Measurements from ENCODE around the gene CCDC47. TPM values are rescaled to one million over a fixed set of nuclear protein-coding genes. Genes with fewer than 3 reads are reported as not detected.

Gene CCDC47
- total RNA-seq, 5 donors from 2014 or later (not counting 1 experiment from before 2014, with no cell fraction given): 25.4 to 37.0 (median 33.0) TPM

GRCh38 chr17:63704836-63705235 is 68.6 kb downstream of the CCDC47 start:
- Histone ChIP-seq H3K9me3 (no peaks in the 10 kb centered on the region), H3K36me3 (ENCODE audit: control insufficient read depth in 2 of 2, extremely low read depth in 1 of 2, insufficient read depth in 1 of 2, low read length in 1 of 2) (peaks cover 7 to 19% of the 10 kb centered on the region in 2 donors), H3K27ac (ENCODE audit: low read length) (peak overlapping the region; percentile 6), H3K4me3 (ENCODE audit: control insufficient read depth in 1 of 2, extremely low read depth in 1 of 2, low read length in 1 of 2) (no peak overlapping the region), H3K4me1 (ENCODE audit: control insufficient read depth in 1 of 2, extremely low read depth in 1 of 2, insufficient read depth in 2 of 2, low read length in 2 of 2) (peaks cover 55 to 88% of the 10 kb centered on the region in 2 experiments), H3K27me3 (replicated peaks in 1 of 2; ENCODE audit: control insufficient read depth in 2 of 2, extremely low read depth in 1 of 2, insufficient read depth in 2 of 2, low read length in 1 of 2) (no peaks in the 10 kb centered on the region)
- ChIA-PET POLR2A (no interaction called here), CTCF (no interaction called here)
- peak overlapping the region in 2 of 3 donors; percentile 64 to 88 for H3K4me3 Mint-ChIP-seq
- ATAC-seq (replicated peaks in 1 of 4) (no peak), DNase-seq (no peak)
- H3K27me3 Mint-ChIP-seq: no peaks in the 10 kb centered on the region
- WGBS (ENCODE audit: insufficient coverage): 85% methylated on average over 9 of the region's 9 CpGs
- H3K4me1 Mint-ChIP-seq: peaks cover 78 to 82% (median 80%) of the 10 kb centered on the region in 3 donors
- no peaks in the 10 kb centered on the region for H3K9me3 Mint-ChIP-seq
- H3K27ac Mint-ChIP-seq: peak overlapping the region; percentile 92 to 97
- peaks cover 23% of the 10 kb centered on the region for H3K36me3 Mint-ChIP-seq

DNA sequence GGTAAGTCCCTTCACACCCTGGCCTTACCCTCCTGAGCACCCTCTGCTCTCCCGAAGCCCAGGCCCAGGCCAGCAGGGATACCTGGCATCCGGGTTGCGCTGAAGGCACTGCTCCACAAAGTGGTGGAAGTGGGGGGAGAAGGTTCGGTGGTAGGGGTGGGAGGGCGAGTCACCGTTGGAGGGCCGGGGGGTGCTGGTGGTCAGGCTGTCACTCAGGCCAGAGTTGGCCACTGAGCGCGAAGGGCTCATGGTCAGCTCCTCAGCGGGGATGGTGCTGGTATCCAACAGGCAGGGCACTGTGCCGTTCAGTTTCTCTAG is 69.2 kb downstream of the CCDC47 start:
- POLR2A ChIA-PET: no interaction called here
- Histone ChIP-seq H3K9me3 (no peaks in the 10 kb centered on the region), H3K27ac (ENCODE audit: low read length) (peak overlapping the region; percentile 14), H3K27me3 (replicated peaks in 1 of 2; ENCODE audit: control insufficient read depth in 2 of 2, extremely low read depth in 1 of 2, insufficient read depth in 2 of 2, low read length in 1 of 2) (no peaks in the 10 kb centered on the region), H3K36me3 (ENCODE audit: control insufficient read depth in 2 of 2, extremely low read depth in 1 of 2, insufficient read depth in 1 of 2, low read length in 1 of 2) (peaks cover 7 to 15% of the 10 kb centered on the region in 2 donors), H3K4me3 (ENCODE audit: control insufficient read depth in 1 of 2, extremely low read depth in 1 of 2, low read length in 1 of 2) (no peak overlapping the region), H3K4me1 (ENCODE audit: control insufficient read depth in 1 of 2, extremely low read depth in 1 of 2, insufficient read depth in 2 of 2, low read length in 2 of 2) (peaks cover 49 to 86% of the 10 kb centered on the region in 2 experiments)
- peak overlapping the region in 2 of 3 donors; percentile 88 to 93 for H3K4me3 Mint-ChIP-seq
- H3K27ac Mint-ChIP-seq: peak overlapping the region; percentile 97 to 99
- ATAC-seq (replicated peaks in 1 of 4) (no peak), DNase-seq (no peak)
- CTCF ChIA-PET: interaction anchor here in 1 of 2 donors (0.6 to 1.1 kb wide), 2 partner anchors 17 to 69 kb away, joined by 3 to 4 read pairs; partner anchors contain the start of gene CCDC47
- H3K4me1 Mint-ChIP-seq: peaks cover 72 to 76% (median 73%) of the 10 kb centered on the region in 3 donors
- H3K27me3 Mint-ChIP-seq: no peaks in the 10 kb centered on the region
- peaks cover 20% of the 10 kb centered on the region for H3K36me3 Mint-ChIP-seq
- no peaks in the 10 kb centered on the region for H3K9me3 Mint-ChIP-seq
- WGBS (ENCODE audit: insufficient coverage): 75% methylated on average over 2 of the region's 11 CpGs

GRCh38 chr17:63703556-63704258 is 69.7 kb downstream of the CCDC47 start:
- H3K9me3 Mint-ChIP-seq: no peaks in the 10 kb centered on the region
- ATAC-seq (replicated peaks in 1 of 4): no peak
- 89% methylated on average over 8 of the region's 16 CpGs for WGBS (ENCODE audit: insufficient coverage)

GRCh38 chr17:63703029-63703428 is 70.4 kb downstream of the CCDC47 start:
- CTCF ChIA-PET: interaction anchor here (0.6 to 3.4 kb wide), 5 partner anchors 8 to 132 kb away, joined by 3 to 20 read pairs (median 5); partner anchors contain the start of gene CCDC47 (in 1 of the 2)
- Mint-ChIP-seq H3K4me1 (peaks cover 60 to 64% (median 64%) of the 10 kb centered on the region in 3 donors), H3K36me3 (peaks cover 19% of the 10 kb centered on the region), H3K27ac (peak overlapping the region; percentile 97 to 99), H3K4me3 (peak overlapping the region; percentile 88 to 93 (median 93)), H3K9me3 (no peaks in the 10 kb centered on the region), H3K27me3 (no peaks in the 10 kb centered on the region)
- Histone ChIP-seq H3K4me3 (ENCODE audit: control insufficient read depth in 1 of 2, extremely low read depth in 1 of 2, low read length in 1 of 2) (peak overlapping the region; percentile 86 to 91), H3K4me1 (ENCODE audit: control insufficient read depth in 1 of 2, extremely low read depth in 1 of 2, insufficient read depth in 2 of 2, low read length in 2 of 2) (peaks cover 43 to 79% of the 10 kb centered on the region in 2 experiments), H3K36me3 (ENCODE audit: control insufficient read depth in 2 of 2, extremely low read depth in 1 of 2, insufficient read depth in 1 of 2, low read length in 1 of 2) (peaks cover 7 to 26% of the 10 kb centered on the region in 2 donors), H3K9me3 (no peaks in the 10 kb centered on the region), H3K27ac (ENCODE audit: low read length) (peak overlapping the region; percentile 95), H3K27me3 (replicated peaks in 1 of 2; ENCODE audit: control insufficient read depth in 2 of 2, extremely low read depth in 1 of 2, insufficient read depth in 2 of 2, low read length in 1 of 2) (no peaks in the 10 kb centered on the region)
- POLR2A ChIA-PET: interaction anchor here in 1 of 2 donors (0.7 to 1.1 kb wide), 2 partner anchors 8 to 47 kb away, joined by 3 read pairs; no protein-coding TSS in a partner anchor
- ATAC-seq (replicated peaks in 1 of 4) (no peak), DNase-seq (no peak)
- 86% methylated on average over 3 of the region's 5 CpGs for WGBS (ENCODE audit: insufficient coverage)

More at GRCh38 chr17:63703556-63704258, 69.7 kb downstream of the CCDC47 start:
- Mint-ChIP-seq H3K27me3 (no peaks in the 10 kb centered on the region), H3K4me3 (peak overlapping the region; percentile 88 to 93 (median 93)), H3K4me1 (peaks cover 66 to 71% (median 68%) of the 10 kb centered on the region in 3 donors), H3K27ac (peak overlapping the region; percentile 97 to 99), H3K36me3 (peaks cover 15% of the 10 kb centered on the region)
- POLR2A ChIA-PET: interaction anchor here in 1 of 2 donors (0.5 kb wide), 1 partner anchor 76 kb away, joined by 4 read pairs; no protein-coding TSS in a partner anchor
- Histone ChIP-seq H3K27ac (ENCODE audit: low read length) (peak overlapping the region; percentile 95), H3K9me3 (no peaks in the 10 kb centered on the region), H3K4me1 (ENCODE audit: control insufficient read depth in 1 of 2, extremely low read depth in 1 of 2, insufficient read depth in 2 of 2, low read length in 2 of 2) (peaks cover 45 to 82% of the 10 kb centered on the region in 2 experiments), H3K27me3 (replicated peaks in 1 of 2; ENCODE audit: control insufficient read depth in 2 of 2, extremely low read depth in 1 of 2, insufficient read depth in 2 of 2, low read length in 1 of 2) (no peaks in the 10 kb centered on the region), H3K4me3 (ENCODE audit: control insufficient read depth in 1 of 2, extremely low read depth in 1 of 2, low read length in 1 of 2) (peak overlapping the region; percentile 86 to 91), H3K36me3 (ENCODE audit: control insufficient read depth in 2 of 2, extremely low read depth in 1 of 2, insufficient read depth in 1 of 2, low read length in 1 of 2) (peaks cover 7 to 20% of the 10 kb centered on the region in 2 donors)
- DNase-seq: no peak
- CTCF ChIA-PET: interaction anchor here (0.6 to 1.1 kb wide), 3 partner anchors 17 to 70 kb away, joined by 3 to 5 read pairs (median 4); partner anchors contain the start of gene CCDC47 (in 1 of the 2)

GRCh38 chr17:63702721-63703015 is 70.7 kb downstream of the CCDC47 start:
- Histone ChIP-seq H3K27ac (ENCODE audit: low read length) (peak overlapping the region; percentile 95), H3K4me3 (ENCODE audit: control insufficient read depth in 1 of 2, extremely low read depth in 1 of 2, low read length in 1 of 2) (peak overlapping the region; percentile 86 to 91), H3K9me3 (no peaks in the 10 kb centered on the region), H3K36me3 (ENCODE audit: control insufficient read depth in 2 of 2, extremely low read depth in 1 of 2, insufficient read depth in 1 of 2, low read length in 1 of 2) (peaks cover 7 to 30% of the 10 kb centered on the region in 2 donors), H3K4me1 (ENCODE audit: control insufficient read depth in 1 of 2, extremely low read depth in 1 of 2, insufficient read depth in 2 of 2, low read length in 2 of 2) (peaks cover 43 to 79% of the 10 kb centered on the region in 2 experiments), H3K27me3 (replicated peaks in 1 of 2; ENCODE audit: control insufficient read depth in 2 of 2, extremely low read depth in 1 of 2, insufficient read depth in 2 of 2, low read length in 1 of 2) (no peaks in the 10 kb centered on the region)
- Mint-ChIP-seq H3K36me3 (peaks cover 22% of the 10 kb centered on the region), H3K27me3 (no peaks in the 10 kb centered on the region), H3K4me1 (peaks cover 61 to 68% (median 66%) of the 10 kb centered on the region in 3 donors), H3K4me3 (peak overlapping the region; percentile 88 to 93 (median 93)), H3K27ac (peak overlapping the region; percentile 97 to 99), H3K9me3 (no peaks in the 10 kb centered on the region)
- DNase-seq (peak in 1 of 35 experiments; percentile 34), ATAC-seq (replicated peaks in 1 of 4) (no peak)
- CTCF ChIA-PET: interaction anchor here (0.9 to 3.4 kb wide), 3 partner anchors 8 to 132 kb away, joined by 3 to 20 read pairs (median 8); partner anchors contain the start of gene CCDC47 (in 1 of the 2)
- POLR2A ChIA-PET: interaction anchor here (0.7 to 1.1 kb wide), 3 partner anchors 8 to 47 kb away, joined by 3 to 4 read pairs (median 3); no protein-coding TSS in a partner anchor
- 29% methylated on average over 3 of the region's 6 CpGs for WGBS (ENCODE audit: insufficient coverage)
